PFSK-1 (cell line): Measurements from ENCODE around the gene PCDHGB6.

Experiments used
- POLR2AphosphoS5 ChIP-seq: IDR thresholded peaks from 2 replicates; pipeline ENCODE4 v1.6.1; 2012; ENCODE audit warnings: low read depth, mild to moderate bottlenecking, control low read depth, low read length, moderate library complexity
- SIN3A ChIP-seq: IDR thresholded peaks from 2 replicates; pipeline ENCODE4 v1.6.1; 2012; ENCODE audit warnings: mild to moderate bottlenecking, low read length, moderate library complexity, borderline replicate concordance; ENCODE audit not compliant: insufficient read depth
- TAF1 ChIP-seq: IDR thresholded peaks from 2 replicates; pipeline ENCODE4 v1.6.1; 2012; ENCODE audit warnings: low read length, control low read depth, borderline replicate concordance; ENCODE audit not compliant: insufficient read depth
- TF ChIP-seq, protein P1 (sequence below), 2 experiments: IDR thresholded peaks; 2 replicates each; pipeline versions ENCODE4 v1.6.1 to v1.8.0; 2011 to 2012; ENCODE audit warnings: low read depth in 2 of 2, low read length in 2 of 2, control low read depth in 1 of 2, inconsistent platforms in 1 of 2, mild to moderate bottlenecking in 1 of 2, moderate library complexity in 1 of 2; ENCODE audit not compliant: insufficient read depth in 1 of 2

DNA sequence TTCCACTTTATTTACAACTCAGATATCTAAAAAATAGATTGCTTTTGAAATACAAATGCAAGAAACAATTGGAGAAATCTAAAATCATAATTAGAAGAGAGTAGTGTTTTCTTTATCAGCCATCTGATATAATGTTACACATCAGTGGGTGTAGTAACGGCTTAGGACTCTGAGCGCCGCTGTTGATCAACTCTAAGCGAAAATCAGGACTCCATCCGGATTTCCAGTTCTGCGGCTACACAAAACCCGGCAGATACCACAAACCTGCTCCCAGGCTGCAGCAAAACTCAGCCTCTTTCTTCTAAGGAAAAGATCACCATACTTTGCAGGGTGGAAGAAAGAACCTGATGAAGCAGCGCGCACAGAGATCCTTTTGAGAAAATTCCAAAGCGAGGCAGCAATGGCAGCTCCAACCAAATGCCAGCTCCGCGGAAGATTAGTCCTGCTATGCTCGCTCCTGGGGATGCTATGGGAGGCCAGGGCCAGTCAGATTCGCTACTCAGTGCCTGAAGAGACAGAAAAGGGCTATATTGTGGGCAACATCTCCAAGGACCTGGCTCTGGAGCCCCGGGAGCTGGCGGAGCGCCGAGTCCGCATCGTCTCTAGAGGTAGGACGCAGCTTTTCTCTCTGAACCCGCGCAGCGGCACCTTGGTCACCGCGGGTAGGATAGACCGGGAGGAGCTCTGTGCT, 5.1 kb upstream of the PCDHGB6 start, which contains the start of gene PCDHGA9:
- TF ChIP-seq TAF1 (no peak), SIN3A (no peak), POLR2AphosphoS5 (no peak)
- TF ChIP-seq, protein P1, sequence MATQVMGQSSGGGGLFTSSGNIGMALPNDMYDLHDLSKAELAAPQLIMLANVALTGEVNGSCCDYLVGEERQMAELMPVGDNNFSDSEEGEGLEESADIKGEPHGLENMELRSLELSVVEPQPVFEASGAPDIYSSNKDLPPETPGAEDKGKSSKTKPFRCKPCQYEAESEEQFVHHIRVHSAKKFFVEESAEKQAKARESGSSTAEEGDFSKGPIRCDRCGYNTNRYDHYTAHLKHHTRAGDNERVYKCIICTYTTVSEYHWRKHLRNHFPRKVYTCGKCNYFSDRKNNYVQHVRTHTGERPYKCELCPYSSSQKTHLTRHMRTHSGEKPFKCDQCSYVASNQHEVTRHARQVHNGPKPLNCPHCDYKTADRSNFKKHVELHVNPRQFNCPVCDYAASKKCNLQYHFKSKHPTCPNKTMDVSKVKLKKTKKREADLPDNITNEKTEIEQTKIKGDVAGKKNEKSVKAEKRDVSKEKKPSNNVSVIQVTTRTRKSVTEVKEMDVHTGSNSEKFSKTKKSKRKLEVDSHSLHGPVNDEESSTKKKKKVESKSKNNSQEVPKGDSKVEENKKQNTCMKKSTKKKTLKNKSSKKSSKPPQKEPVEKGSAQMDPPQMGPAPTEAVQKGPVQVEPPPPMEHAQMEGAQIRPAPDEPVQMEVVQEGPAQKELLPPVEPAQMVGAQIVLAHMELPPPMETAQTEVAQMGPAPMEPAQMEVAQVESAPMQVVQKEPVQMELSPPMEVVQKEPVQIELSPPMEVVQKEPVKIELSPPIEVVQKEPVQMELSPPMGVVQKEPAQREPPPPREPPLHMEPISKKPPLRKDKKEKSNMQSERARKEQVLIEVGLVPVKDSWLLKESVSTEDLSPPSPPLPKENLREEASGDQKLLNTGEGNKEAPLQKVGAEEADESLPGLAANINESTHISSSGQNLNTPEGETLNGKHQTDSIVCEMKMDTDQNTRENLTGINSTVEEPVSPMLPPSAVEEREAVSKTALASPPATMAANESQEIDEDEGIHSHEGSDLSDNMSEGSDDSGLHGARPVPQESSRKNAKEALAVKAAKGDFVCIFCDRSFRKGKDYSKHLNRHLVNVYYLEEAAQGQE (IDR thresholded peaks at IDR 0.05; ENCODE audit: insufficient read depth in 1 of 2, low read depth in 2 of 2, low read length in 2 of 2): no peak
